IMR-90 (cell line): ENCODE results near the gene SSNA1. TPM values are rescaled to one million over a fixed set of nuclear protein-coding genes. Genes with fewer than 3 reads are reported as not detected.

ENCODE experiments used
- ATAC-seq: fragments of 200-7000 bp; cut with Tn5 transposase; 2 replicates; pipeline ENCODE4 v1.9.1; 2020; ENCODE audit warnings: low read depth, mild to moderate bottlenecking, moderate library complexity
- BruUV-seq: library from RNA; stranded (reverse); fragments of 400-500 nt; replicated peaks from 2 replicates; lab custom pipeline; 2021; lab: Mats Ljungman, UMichigan
- CTCF ChIA-PET: fragments of 300-600 bp; formaldehyde crosslinking; extraction: SDS; loops from one replicate; lab custom pipeline; 2021; ENCODE audit warnings: antibody characterized with exemption; lab: Yijun Ruan, JAX
- POLR2A ChIA-PET: fragments of 300-600 bp; sonication (Branson Sonifier 250); formaldehyde crosslinking; loops from one replicate; lab custom pipeline; 2022; ENCODE audit warnings: antibody characterized with exemption; ENCODE audit not compliant: unreplicated experiment; lab: Charles Lee
- DNase-seq: peaks from one replicate; pipeline ENCODE4 v3.0.0; 2013
- H2AFZ ChIP-seq: replicated peaks from 2 replicates; pipeline ENCODE3; 2013; ENCODE audit warnings: low read length, mild to moderate bottlenecking; ENCODE audit not compliant: poor library complexity
- H2AK5ac ChIP-seq: 2 replicates; pipeline ENCODE4 v1.6.1; 2013; ENCODE audit warnings: low read depth, low read length, inconsistent platforms
- H2AK9ac ChIP-seq: replicated peaks from 2 replicates; pipeline ENCODE3; 2013; ENCODE audit warnings: mild to moderate bottlenecking, low read depth, low read length, moderate library complexity; ENCODE audit not compliant: poor library complexity
- H2BK120ac ChIP-seq: 2 replicates; pipeline ENCODE4 v1.6.1; 2013; ENCODE audit warnings: low read depth, low read length, inconsistent platforms
- H2BK15ac ChIP-seq: 3 replicates; pipeline ENCODE4 v1.6.1; 2013; ENCODE audit warnings: low read depth, low read length, inconsistent platforms
- H2BK20ac ChIP-seq: 2 replicates; pipeline ENCODE4 v1.6.1; 2013; ENCODE audit warnings: low read depth, mild to moderate bottlenecking, inconsistent platforms, low read length, moderate library complexity
- H2BK5ac ChIP-seq: 2 replicates; pipeline ENCODE4 v1.6.1; 2013; ENCODE audit warnings: mild to moderate bottlenecking, low read depth, low read length, inconsistent platforms; ENCODE audit not compliant: poor library complexity, severe bottlenecking
- H3K14ac ChIP-seq: replicated peaks from 2 replicates; pipeline ENCODE4 v1.6.1; 2013; ENCODE audit warnings: low read depth, low read length, inconsistent platforms
- H3K18ac ChIP-seq: 2 replicates; pipeline ENCODE4 v1.6.1; 2013; ENCODE audit warnings: low read depth, low read length, control low read depth
- H3K23ac ChIP-seq: 2 replicates; pipeline ENCODE4 v1.6.1; 2013; ENCODE audit warnings: low read depth, low read length, inconsistent platforms
- H3K27ac ChIP-seq: 2 replicates; pipeline ENCODE4 v1.5.1; 2013; ENCODE audit warnings: mild to moderate bottlenecking, control low read depth, low read length; ENCODE audit not compliant: insufficient read depth
- H3K27me3 ChIP-seq: 2 replicates; pipeline ENCODE4 v1.6.1; 2013; ENCODE audit warnings: low read length; ENCODE audit not compliant: control insufficient read depth, insufficient read depth
- H3K36me3 ChIP-seq: 2 replicates; pipeline ENCODE4 v1.6.1; 2013; ENCODE audit warnings: low read length, mixed read lengths; ENCODE audit not compliant: control insufficient read depth, insufficient read depth
- H3K4ac ChIP-seq: 2 replicates; pipeline ENCODE4 v1.6.1; 2013; ENCODE audit warnings: low read depth, low read length, inconsistent platforms
- H3K4me1 ChIP-seq: 2 replicates; pipeline ENCODE4 v1.6.1; 2013; ENCODE audit warnings: low read length, mixed read lengths; ENCODE audit not compliant: control insufficient read depth, insufficient read depth
- H3K4me2 ChIP-seq: 2 replicates; pipeline ENCODE4 v1.6.1; 2013; ENCODE audit warnings: low read depth, mild to moderate bottlenecking, control low read depth, low read length, moderate library complexity
- H3K4me3 ChIP-seq: 2 replicates; pipeline ENCODE4 v1.5.1; 2013; ENCODE audit warnings: low read depth, mild to moderate bottlenecking, control low read depth, low read length, moderate library complexity; ENCODE audit not compliant: insufficient read depth
- H3K56ac ChIP-seq: 2 replicates; pipeline ENCODE4 v1.6.1; 2013; ENCODE audit warnings: low read length, inconsistent platforms; ENCODE audit not compliant: insufficient read depth; ENCODE audit errors: extremely low read depth
- H3K79me1 ChIP-seq, 2 experiments: 2 replicates each; pipeline ENCODE4 v1.6.1; 2013; ENCODE audit warnings: low read length in 2 of 2, inconsistent platforms in 1 of 2, low read depth in 1 of 2
- H3K9ac ChIP-seq: 2 replicates; pipeline ENCODE4 v1.6.1; 2013; ENCODE audit warnings: low read depth, low read length, control low read depth
- H3K9me1 ChIP-seq: 2 replicates; pipeline ENCODE4 v1.6.1; 2013; ENCODE audit warnings: low read length, inconsistent platforms; ENCODE audit not compliant: insufficient read depth
- H3K9me3 ChIP-seq: 2 replicates; pipeline ENCODE4 v1.6.1; 2013; ENCODE audit warnings: low read length; ENCODE audit not compliant: control insufficient read depth, insufficient read depth
- H4K20me1 ChIP-seq: 2 replicates; pipeline ENCODE4 v1.6.1; 2013; ENCODE audit warnings: low read length, inconsistent platforms; ENCODE audit not compliant: insufficient read depth
- H4K5ac ChIP-seq: 2 replicates; pipeline ENCODE4 v1.6.1; 2013; ENCODE audit warnings: mild to moderate bottlenecking, low read depth, low read length, control low read depth
- H4K8ac ChIP-seq, 2 experiments: 2 replicates each; pipeline ENCODE4 v1.6.1; 2013; ENCODE audit warnings: low read depth in 2 of 2, low read length in 2 of 2, control low read depth in 1 of 2, inconsistent platforms in 1 of 2
- H4K91ac ChIP-seq: 2 replicates; pipeline ENCODE4 v1.6.1; 2013; ENCODE audit warnings: low read depth, low read length, inconsistent platforms; ENCODE audit not compliant: insufficient read depth
- BHLHE40 ChIP-seq: fragments of 150-350 bp; IDR thresholded peaks from 2 replicates; pipeline ENCODE4 v1.6.1; 2016; ENCODE audit warnings: mild to moderate bottlenecking, low read depth, low read length
- CEBPB ChIP-seq: IDR thresholded peaks from 2 replicates; pipeline ENCODE4 v1.6.1; 2012; ENCODE audit warnings: low read depth, low read length, improper control_type of control experiment
- CHD1 ChIP-seq: IDR thresholded peaks from 2 replicates; pipeline ENCODE4 v1.6.1; 2012; ENCODE audit warnings: low read depth, low read length, improper control_type of control experiment
- CTCF ChIP-seq: conservative IDR thresholded peaks from 2 replicates; pipeline ENCODE4 v1.5.1; 2012; ENCODE audit warnings: mild to moderate bottlenecking, low read depth, low read length, improper control_type of control experiment
- ELK1 ChIP-seq: fragments of 150-350 bp; IDR thresholded peaks from 2 replicates; pipeline ENCODE4 v1.6.1; 2016; ENCODE audit warnings: low read depth, mild to moderate bottlenecking, low read length, moderate library complexity, borderline replicate concordance
- MAZ ChIP-seq: IDR thresholded peaks from 2 replicates; pipeline ENCODE4 v1.6.1; 2012; ENCODE audit warnings: low read depth, mild to moderate bottlenecking, low read length, improper control_type of control experiment, moderate library complexity, borderline replicate concordance
- NFE2L2 ChIP-seq: fragments of 150-350 bp; IDR thresholded peaks from 2 replicates; pipeline ENCODE4 v1.6.1; 2016; ENCODE audit warnings: low read depth, mild to moderate bottlenecking, low read length
- POLR2A ChIP-seq: IDR thresholded peaks from 2 replicates; pipeline ENCODE4 v1.6.1; 2012; ENCODE audit warnings: mild to moderate bottlenecking, low read depth, low read length
- RCOR1 ChIP-seq: IDR thresholded peaks from 2 replicates; pipeline ENCODE4 v1.6.1; 2012; ENCODE audit warnings: mild to moderate bottlenecking, low read length, improper control_type of control experiment; ENCODE audit not compliant: insufficient replicate concordance
- RFX5 ChIP-seq: IDR thresholded peaks from 2 replicates; pipeline ENCODE4 v1.8.0; 2012; ENCODE audit warnings: low read depth, mild to moderate bottlenecking, low read length, moderate library complexity
- SMC3 ChIP-seq: fragments of 150-350 bp; IDR thresholded peaks from 2 replicates; pipeline ENCODE4 v1.6.1; 2016; ENCODE audit warnings: low read depth, mild to moderate bottlenecking, antibody characterized with exemption, low read length, moderate library complexity
- USF2 ChIP-seq: fragments of 150-350 bp; IDR thresholded peaks from 2 replicates; pipeline ENCODE4 v1.6.1; 2017; ENCODE audit warnings: mild to moderate bottlenecking, antibody characterized with exemption, low read length, low read depth
- WGBS, 2 experiments: methylation state at CpG; one replicate each; pipeline versions ENCODE4 v1.1.5 to v1.1.7; 2013; ENCODE audit warnings: missing lambda C conversion rate in 2 of 2; ENCODE audit not compliant: insufficient read length in 1 of 2; ENCODE audit errors: extremely low coverage in 2 of 2; 5-methylcytosine and 5-hydroxymethylcytosine counted together
- dilution Hi-C: fragments of 300-500 bp; cut with HindIII; formaldehyde crosslinking; loops from one replicate; pipeline ENCODE4 v1.14.3; 2018; ENCODE audit warnings: low sequenced_read_pairs; ENCODE audit not compliant: unreplicated experiment
- in situ Hi-C: fragments of 300-500 bp; cut with MboI; formaldehyde crosslinking; loops from 3 replicates; pipeline ENCODE4 v1.14.3; 2019; ENCODE audit warnings: low sequenced_read_pairs, inconsistent platforms, mixed read lengths
- intact Hi-C: fragments of 100-400 bp; cut with micrococcal nuclease; formaldehyde crosslinking; loops from 2 replicates; pipeline ENCODE4 v1.10.0; 2022
- polyA plus RNA-seq, 3 experiments: library from polyadenylated mRNA; depleted of rRNA; stranded (reverse); fragments of >200 nt; gene quantifications; 2 replicates each; pipeline ENCODE4 v1.2.3, GENCODE V29; 2012; ENCODE audit warnings: low replicate concordance in 1 of 3
- total RNA-seq: library from RNA; depleted of rRNA; stranded (reverse); fragments of >200 nt; gene quantifications from 2 replicates; pipeline ENCODE4 v1.2.3, GENCODE V29; 2012

The SSNA1 gene
- total and polyA plus RNA-seq, 2 of the 4 experiments (the other 2 are of a cell fraction), result 55.7 to 86.7 TPM

GRCh38 chr9:137190315-137190856, 1.9 kb downstream of the SSNA1 start:
- no peak overlapping the region for H3K18ac ChIP-seq
- H4K8ac ChIP-seq, result no peak overlapping the region
- TF ChIP-seq CTCF (no peak), CEBPB (no peak), RFX5 (no peak), RCOR1 (no peak), NFE2L2 (no peak), POLR2A (no peak), USF2 (no peak), MAZ (no peak), SMC3 (no peak), ELK1 (no peak), BHLHE40 (no peak), CHD1 (no peak)
- dilution Hi-C loops, result no loop called here
- no peak overlapping the region for H2AK5ac ChIP-seq
- peaks cover 5 to 74% of the 10 kb centered on the region in 2 experiments for H3K79me1 ChIP-seq
- POLR2A ChIA-PET, result no interaction called here
- H2BK15ac ChIP-seq, result no peak overlapping the region
- no peaks in the 10 kb centered on the region for H3K9me3 ChIP-seq
- H2AK9ac ChIP-seq, result no peak overlapping the region
- H3K14ac ChIP-seq, result no peak overlapping the region
- intact Hi-C loops, result no loop called here
- H4K20me1 ChIP-seq, result peaks cover 27% of the 10 kb centered on the region
- H3K4me3 ChIP-seq, result no peak overlapping the region
- H2BK120ac ChIP-seq, result no peak overlapping the region
- H3K27ac ChIP-seq, result no peak overlapping the region
- H3K23ac ChIP-seq, result no peak overlapping the region
- no peak overlapping the region; the same call in 1 of the 2 replicates for H3K4me2 ChIP-seq
- H4K91ac ChIP-seq, result no peak overlapping the region
- no TSS peak for BruUV-seq
- no peak overlapping the region for H2BK5ac ChIP-seq
- H3K9me1 ChIP-seq, result no peaks in the 10 kb centered on the region
- CTCF ChIA-PET, result no interaction called here
- peaks cover 38% of the 10 kb centered on the region for H3K36me3 ChIP-seq
- no peak overlapping the region for H2BK20ac ChIP-seq
- WGBS, 2 experiments, result 100% methylated on average over 2 of the region's 9 CpGs; no CpG with 5 or more reads in 1 of the 2 experiments
- H4K5ac ChIP-seq, result no peak overlapping the region
- no peak overlapping the region for H3K9ac ChIP-seq
- H3K27me3 ChIP-seq, result no peaks in the 10 kb centered on the region
- DNase-seq (no peak), ATAC-seq (no peak)
- no peak overlapping the region for H2AFZ ChIP-seq
- H3K4me1 ChIP-seq, result peaks cover 16% of the 10 kb centered on the region
- no peak overlapping the region for H3K4ac ChIP-seq
- in situ Hi-C loops, result no loop called here
- H3K56ac ChIP-seq, result no peak overlapping the region
